HT-29 (cell line): ENCODE measurements around the gene MARCKSL1. TPM values are rescaled to one million over a fixed set of nuclear protein-coding genes. Genes with fewer than 3 reads are reported as not detected.
"Not testable (repeated sequence)": the region's sequence is repeated elsewhere in the genome, so short reads cannot be mapped to it uniquely, and the experiment has no call there.

ENCODE experiments used
- DNase-seq: peaks from one replicate; pipeline ENCODE4 v3.0.0-alpha.2; 2015; ENCODE audit warnings: low spot score
- total RNA-seq: library from RNA; depleted of rRNA; stranded (reverse); fragments of >200 nt; shearing (Covaris generic); gene quantifications from 2 replicates; pipeline ENCODE4 v1.2.3, GENCODE V29; 2014

MARCKSL1 gene
- total RNA-seq, 1 experiment from 2014 or later, result 384 TPM

DNA sequence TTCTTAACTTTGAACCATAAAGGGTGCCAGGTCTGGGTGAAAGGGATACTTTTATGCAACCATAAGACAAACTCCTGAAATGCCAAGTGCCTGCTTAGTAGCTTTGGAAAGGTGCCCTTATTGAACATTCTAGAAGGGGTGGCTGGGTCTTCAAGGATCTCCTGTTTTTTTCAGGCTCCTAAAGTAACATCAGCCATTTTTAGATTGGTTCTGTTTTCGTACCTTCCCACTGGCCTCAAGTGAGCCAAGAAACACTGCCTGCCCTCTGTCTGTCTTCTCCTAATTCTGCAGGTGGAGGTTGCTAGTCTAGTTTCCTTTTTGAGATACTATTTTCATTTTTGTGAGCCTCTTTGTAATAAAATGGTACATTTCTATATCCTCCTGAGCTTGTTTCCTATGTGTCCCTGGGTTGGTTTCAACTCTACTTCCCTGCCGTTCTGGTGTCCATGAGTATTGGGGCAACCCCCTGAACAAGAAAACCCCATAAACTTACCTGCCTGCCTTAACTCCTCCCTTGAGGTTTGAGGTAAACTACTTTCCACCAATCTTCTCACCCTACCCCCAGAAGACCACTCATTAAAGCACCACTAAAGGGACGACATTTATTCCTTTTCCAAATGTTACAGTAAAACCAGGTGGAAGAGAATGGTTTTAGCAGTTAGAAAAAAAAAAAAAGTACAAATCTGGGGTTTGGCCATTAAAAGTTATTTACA is 2.6 kb downstream of the MARCKSL1 start:
- no peak for DNase-seq

DNA sequence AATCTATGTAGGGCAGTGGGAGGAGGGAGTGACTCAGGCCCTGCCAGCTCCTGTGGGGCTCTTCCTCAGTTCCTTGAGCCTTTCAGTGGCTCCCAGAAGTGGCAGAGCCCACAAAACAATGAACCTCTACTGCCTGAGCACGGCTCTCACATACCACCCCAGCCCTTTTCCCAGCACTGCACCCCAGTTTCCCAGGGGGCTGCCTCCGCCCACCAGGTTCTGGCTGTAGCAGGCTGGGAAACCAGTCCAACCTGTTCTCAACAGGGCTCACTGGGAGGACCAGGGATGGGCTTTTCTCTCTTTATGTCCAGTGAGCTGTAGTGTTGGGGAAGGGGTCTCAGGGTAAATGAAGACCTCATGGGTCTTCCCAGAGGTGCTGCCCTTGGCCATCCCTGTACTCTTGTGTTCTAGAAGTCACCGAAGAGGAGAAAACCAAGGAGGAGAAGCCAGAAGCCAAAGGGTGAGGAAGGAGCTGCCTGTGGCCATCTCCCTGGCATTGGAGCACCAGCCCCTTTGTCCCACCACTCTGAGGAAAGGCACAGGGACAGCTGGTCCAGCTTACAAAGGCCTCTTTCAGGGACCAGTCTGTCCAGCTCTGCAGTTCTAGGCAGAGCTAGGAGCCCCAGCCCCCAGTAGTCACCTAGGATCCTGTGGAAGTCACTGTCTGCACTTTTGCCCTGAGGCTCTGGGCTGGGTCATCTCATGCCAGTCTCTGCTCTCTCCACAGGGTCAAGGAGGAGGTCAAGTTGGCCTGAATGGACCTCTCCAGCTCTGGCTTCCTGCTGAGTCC is 3.5 kb downstream of the MARCKSL1 start:
- DNase-seq, result peak; percentile 84

DNA sequence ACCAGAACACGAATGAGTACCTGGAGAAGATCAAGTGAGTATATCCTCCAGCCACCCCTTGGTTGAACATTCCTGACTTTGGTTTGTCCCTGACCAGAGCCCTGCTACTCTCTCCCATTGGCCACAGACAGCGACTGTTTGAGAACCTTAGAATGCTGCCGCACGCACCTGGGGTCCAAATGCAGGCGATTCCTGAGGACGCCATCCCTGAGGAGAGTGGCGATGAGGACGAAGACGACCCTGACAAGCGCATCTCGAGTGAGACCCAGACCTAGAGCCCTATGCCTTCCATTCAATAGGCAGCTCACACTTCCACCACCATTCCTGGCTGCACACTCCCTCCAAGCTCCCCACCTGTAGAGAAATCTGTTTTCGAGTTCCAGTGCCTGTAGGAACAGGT is 4.5 kb downstream of the MARCKSL1 start:
- no peak for DNase-seq

DNA sequence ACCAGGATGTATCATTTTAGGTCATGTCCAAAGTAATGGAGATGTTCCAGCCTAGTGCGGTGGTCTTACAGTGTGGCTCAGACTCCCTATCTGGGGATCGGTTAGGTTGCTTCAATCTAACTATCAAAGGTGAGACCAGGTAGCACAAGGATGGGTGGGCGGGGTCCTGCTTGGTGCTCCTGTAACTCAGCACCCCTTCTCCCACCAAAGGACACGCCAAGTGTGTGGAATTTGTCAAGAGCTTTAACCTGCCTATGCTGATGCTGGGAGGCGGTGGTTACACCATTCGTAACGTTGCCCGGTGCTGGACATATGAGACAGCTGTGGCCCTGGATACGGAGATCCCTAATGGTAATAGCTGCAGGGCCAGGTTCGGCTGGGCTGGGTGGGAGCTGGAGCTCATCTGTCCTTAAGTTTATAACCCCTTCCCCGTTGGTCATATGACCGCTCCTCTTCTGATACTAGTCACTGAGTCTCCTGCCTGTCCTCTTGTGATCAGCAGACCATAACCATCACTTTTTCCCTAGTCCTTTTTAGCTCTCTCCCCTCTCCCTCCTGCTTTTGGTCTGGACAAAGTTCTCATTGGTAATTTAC is 5.4 kb downstream of the MARCKSL1 start:
- DNase-seq, result no peak

DNA sequence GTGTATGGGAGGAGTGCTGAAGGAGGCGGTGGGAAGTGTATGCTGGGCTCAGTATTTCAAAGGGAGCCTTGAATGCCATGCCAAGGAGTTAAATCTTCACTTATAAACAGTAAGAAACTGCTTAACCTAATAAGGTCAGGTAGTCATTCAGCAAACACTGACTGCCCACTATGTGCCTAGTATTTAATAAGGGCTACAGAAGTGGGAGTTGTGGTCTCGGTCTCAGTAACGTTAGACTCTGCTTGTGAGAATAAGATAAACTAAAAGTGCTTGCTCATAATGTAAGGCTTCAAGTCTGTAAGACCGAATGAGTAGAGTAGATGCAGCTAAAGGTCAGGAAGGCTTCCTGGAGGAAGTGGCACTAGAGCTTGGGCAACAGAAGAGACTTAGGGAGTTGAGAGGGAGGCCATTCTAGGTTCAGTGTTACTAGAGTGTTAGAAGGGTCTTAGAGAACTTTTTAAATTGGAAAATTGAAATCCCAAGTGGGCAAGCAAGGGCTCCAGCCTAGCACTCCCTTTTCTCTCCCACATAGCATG is 6.0 kb downstream of the MARCKSL1 start:
- DNase-seq, result no peak

- DNase-seq, result no peak
Observed at GRCh38 chr1:32327204-32327603, 8.8 kb downstream of the MARCKSL1 start.

DNA sequence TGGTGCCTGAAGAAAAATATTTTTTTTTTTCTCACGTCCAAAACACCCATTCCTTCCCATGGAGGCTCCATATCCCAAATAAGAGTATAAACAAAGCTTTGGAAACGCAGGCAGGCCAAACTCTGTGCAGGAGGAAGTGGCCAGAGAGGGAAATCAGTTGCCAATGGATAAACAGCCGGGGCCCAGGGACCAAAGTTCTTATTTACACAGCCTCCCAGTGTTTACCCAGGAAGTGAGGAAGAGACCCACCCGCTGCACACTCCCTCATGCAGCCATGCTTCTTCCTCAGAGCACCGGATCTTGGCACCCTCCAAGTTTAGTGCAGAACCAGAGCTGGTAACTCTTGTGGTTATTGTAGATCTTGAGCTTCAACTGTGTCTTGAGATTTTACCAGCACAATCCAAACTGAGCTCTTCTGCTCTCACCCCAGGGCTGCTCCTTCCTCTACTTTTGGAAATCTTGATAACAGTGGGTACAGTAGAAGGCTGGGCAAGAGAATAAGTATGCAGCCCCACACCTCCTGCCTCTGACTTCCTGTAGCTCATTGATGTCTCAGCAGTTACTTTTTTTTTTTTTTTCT is 14.2 kb downstream of the MARCKSL1 start:
- peak; percentile 94 for DNase-seq

- no peak for DNase-seq
Observed at GRCh38 chr1:32318127-32318869, 17.7 kb downstream of the MARCKSL1 start.

DNA sequence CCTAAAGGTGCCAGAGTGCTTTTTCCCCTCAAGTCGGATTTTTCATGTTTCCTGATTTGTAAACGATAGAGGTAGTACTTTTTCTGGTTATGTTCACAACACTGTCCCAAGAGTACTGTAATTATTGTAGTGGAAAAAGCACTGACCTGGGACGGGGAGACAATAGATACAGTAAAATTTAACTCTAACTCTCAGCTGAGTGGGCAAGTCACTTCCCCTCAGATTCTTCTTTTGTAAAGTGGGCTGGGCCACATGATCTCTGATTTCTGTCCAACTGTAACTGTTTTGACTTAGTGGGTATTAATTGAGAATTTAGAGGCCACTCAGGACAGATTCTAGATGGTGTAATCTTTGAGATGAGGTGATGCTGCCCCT is 19.1 kb downstream of the MARCKSL1 start:
- DNase-seq, result no peak

DNA sequence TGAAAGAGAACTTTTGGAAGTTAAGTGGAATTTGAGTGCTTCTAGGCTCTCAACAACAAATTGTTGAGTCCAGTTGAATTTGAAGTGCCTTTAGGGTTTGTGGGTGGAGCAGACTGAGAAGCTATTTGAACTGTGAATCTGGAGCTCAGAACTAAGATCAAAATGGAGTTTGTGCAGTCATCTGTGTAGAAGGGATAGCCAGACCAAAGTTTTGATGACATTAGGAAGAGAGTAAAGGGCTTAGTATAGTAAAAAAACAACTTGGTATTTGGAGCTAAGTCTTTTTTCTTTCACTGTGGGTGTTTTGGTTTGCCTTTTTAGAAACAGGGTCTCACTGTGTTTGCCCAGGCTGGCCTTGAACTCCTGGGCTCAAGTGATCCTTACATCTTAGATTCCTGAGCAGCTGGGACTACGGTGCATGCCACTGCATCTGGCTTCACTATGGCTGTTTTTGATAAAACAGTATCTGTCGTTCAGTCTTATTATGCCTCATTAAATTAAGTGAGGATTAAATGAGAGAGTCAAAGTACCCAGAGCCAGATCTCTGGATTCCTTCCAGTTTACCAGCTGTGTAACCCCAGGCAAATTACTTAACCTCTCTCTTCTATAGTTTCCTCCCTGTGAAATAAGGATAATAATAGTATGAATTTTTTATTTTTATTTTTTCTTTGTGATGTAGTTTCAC is 24.2 kb downstream of the MARCKSL1 start:
- no peak for DNase-seq

DNA sequence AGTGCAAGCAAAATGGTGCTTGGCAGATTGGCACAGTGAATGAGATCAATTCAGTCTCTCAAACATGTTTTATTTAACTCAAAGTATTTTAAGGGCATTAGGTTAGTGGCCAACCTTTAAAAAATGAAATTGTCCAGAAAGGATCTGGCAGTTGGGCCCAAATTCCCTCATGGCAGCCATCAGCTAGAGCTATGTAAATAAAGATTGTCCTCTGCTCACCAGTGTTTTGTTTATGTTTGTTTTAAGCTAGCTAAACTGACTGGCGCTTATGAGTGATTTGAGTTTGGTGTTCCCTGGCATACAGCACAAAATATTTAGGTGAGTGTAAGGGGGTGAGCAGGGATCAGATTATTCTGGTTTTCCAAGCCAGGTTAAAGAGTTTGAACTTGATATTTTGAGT is 26.1 kb downstream of the MARCKSL1 start:
- DNase-seq, result no peak

DNA sequence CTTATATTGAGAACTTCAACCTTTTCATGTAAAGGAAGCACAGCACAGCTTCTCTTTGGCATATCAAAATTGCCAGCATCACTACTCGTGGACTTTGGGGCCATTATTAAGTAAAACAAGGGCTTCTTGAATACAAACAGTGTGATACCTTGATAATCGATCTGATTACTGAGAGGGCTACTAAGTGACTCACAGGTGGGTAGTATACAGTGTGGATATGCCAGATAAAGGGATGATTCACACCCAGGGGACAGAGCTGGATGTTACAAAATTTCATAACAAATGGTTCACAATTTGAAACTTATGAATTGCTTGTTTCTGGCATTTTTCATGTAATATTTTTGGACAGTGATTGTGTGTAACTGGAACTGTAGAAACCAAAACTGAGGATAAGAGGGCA is 28.7 kb downstream of the MARCKSL1 start:
- no peak for DNase-seq

DNA sequence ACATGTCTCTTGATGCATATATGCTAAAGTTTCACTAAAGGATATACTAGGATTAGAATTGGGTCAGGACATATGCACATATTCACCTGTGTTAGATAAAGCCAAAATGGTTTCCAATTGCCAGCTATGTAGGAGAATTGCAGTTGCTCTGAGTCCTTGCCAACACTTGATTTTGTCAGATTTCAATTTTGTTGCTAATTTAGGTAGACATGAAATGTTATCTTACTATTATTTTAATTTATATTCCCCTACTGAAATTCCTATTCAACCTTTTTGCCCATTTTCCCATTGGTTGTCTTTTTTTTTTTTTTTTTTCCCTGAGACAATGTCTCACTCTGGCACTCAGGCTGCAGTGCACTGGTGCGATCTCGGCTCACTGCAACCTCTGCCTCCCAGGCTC is 30.7 kb downstream of the MARCKSL1 start:
- DNase-seq, result no peak

DNA sequence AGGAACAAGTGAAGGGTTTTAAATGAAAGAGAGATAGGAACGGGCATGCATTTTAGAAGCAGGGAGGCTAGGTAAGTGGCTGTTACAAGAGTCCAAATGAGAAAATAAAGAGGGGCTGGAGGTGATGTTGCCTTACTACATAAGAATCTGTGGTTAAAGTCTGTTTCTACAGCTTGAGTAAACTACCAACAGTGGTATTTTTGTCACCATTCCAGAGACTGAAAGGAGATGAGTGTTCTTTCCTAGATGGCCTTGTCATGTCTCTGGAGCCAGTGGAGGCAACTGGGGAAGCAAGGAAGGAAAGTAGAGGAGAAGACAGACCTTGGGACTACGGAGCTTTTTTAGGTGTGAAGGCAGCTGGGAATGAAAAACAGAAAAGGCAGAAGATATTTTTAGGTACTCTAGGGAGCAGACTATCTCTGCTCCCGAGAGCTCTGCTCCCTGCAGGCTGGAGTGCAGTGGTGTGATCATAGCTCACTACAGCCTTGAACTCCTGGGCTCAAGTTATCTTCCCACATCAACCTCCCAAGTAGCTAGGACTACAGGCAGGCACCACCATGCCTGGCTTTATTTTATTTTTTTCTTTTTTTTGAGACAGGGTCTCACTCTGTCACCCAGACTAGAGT is 31.9 kb downstream of the MARCKSL1 start:
- DNase-seq, result no peak

DNA sequence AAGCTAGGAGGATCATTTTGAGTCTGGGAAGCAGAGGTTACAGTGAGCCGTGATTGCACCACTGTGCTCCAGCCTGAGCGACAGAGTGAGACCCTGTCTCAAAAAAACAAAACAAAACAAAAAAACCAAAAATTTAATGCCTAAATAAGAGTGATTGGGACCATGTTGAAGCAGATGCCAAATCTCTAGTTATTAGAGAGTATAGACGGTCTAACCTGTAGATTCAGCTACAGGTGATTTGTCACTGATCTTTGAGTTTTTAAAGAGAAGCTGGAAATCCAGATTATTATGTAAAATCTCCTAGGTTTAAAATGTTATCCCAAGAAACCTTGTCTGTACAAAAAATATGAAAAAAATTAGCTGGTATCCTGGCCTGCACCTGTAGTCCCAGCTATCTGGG is 32.7 kb downstream of the MARCKSL1 start:
- DNase-seq, result no peak

- DNase-seq, result no peak
Observed at GRCh38 chr1:32299327-32299726, 36.7 kb downstream of the MARCKSL1 start.

GRCh38 chr1:32298211-32298610 is 37.8 kb downstream of the MARCKSL1 start:
- DNase-seq, result not testable (repeated sequence)

DNA sequence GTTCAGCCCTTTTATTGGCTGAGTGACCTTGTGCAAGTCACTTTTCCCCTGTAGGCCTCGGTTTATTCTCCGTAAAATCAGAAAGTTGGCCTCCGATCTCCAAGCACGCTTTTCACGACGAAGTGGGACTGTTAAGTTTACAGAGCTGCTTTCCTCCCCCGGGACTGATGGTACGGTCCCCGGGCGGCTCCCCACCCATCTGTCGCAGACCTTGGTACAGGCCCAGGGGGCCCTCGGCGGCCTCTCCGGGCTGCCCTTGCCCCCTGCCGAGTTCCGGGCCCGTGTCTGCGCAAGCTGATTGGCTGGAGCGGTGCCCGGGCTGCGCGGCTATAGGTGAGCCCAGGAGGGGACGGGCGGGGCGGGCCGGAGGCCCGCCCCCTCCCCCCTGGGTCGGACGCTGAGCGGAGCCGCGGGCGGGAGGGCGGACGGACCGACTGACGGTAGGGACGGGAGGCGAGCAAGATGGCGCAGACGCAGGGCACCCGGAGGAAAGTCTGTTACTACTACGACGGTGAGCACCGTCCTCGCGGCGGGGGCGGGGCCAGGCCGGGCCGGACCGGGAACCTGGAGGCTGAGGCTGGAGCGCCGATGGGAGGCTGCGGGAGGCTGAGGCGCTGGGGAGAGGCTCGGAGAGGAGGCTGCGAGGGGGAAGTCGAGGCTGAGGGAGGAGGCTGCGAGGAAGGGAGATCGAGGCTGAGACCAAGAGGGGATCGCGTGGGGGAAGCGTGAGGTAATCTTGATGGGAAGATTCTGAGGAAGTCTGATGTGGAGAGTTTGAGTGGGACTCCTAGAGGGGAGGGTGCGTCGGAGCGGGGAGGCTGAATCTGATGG is 44.1 kb downstream of the MARCKSL1 start, which contains the start of gene HDAC1:
Gene HDAC1 (plus strand): TSS at position 376 of the 831 bp plus-strand sequence. CDS start 87 bp downstream, at position 463.
- peak; percentile 97 for DNase-seq

GRCh38 chr1:32291145-32291707 is 44.8 kb downstream of the MARCKSL1 start:
- DNase-seq, result peak; percentile 36
